ENCODE data around the gene IRF1.

- TF ChIP-seq MAX (IDR thresholded peaks at IDR 0.05) (no peak), TAF1 (IDR thresholded peaks at IDR 0.05; ENCODE audit: low read depth) (no peak), ZBTB7A (IDR thresholded peaks at IDR 0.05; ENCODE audit: low read depth) (no peak), NFIC (IDR thresholded peaks at IDR 0.05) (no peak), EP300 (IDR thresholded peaks at IDR 0.05; ENCODE audit: borderline replicate concordance) (no peak), FOXM1 (IDR thresholded peaks at IDR 0.05; ENCODE audit: borderline replicate concordance, low read depth) (no peak), REST (IDR thresholded peaks at IDR 0.05; ENCODE audit: low read depth) (no peak), RAD21 (IDR thresholded peaks at IDR 0.05; ENCODE audit: low read depth) (no peak), TEAD4 (IDR thresholded peaks at IDR 0.05) (no peak)
These were observed 12.7 kb downstream of the IRF1 start for GRCh38 chr5:132477784-132478365.
